Activated T-helper 1 cell treated with anti-CD3 and anti-CD28 coated beads, Interleukin-12 subunit alpha, Interleukin-12 subunit beta, Interleukin-2, Interleukin-4 antibody, amounts not matched to agents 30 ng/mL and 10 ng/mL and 1 ng/mL, durations not matched to agents 14 hours and 24 hours and 36 hours (primary cell): ENCODE data around the gene NBAS. TPM values are rescaled to one million over a fixed set of nuclear protein-coding genes. Genes with fewer than 3 reads are reported as not detected.

Source experiments
- DNase-seq: peaks from one replicate; pipeline ENCODE4 v3.0.0; 2021; ENCODE audit warnings: low spot score
- H3K27ac Mint-ChIP-seq: one replicate; pipeline ENCODE4 v1.8.0; 2021; ENCODE audit warnings: mild to moderate bottlenecking, mixed read lengths
- H3K27me3 Mint-ChIP-seq: one replicate; pipeline ENCODE4 v1.8.0; 2022; ENCODE audit warnings: mild to moderate bottlenecking, moderate library complexity, mixed read lengths; ENCODE audit not compliant: insufficient read depth
- H3K36me3 Mint-ChIP-seq: one replicate; pipeline ENCODE4 v1.8.0; 2021; ENCODE audit warnings: low read depth, mixed read lengths
- H3K4me1 Mint-ChIP-seq: one replicate; pipeline ENCODE4 v1.8.0; 2021; ENCODE audit warnings: low read depth, mixed read lengths
- H3K4me3 Mint-ChIP-seq: one replicate; pipeline ENCODE4 v1.8.0; 2021; ENCODE audit warnings: mild to moderate bottlenecking, moderate library complexity, mixed read lengths
- H3K9me3 Mint-ChIP-seq: one replicate; pipeline ENCODE4 v1.8.0; 2021; ENCODE audit warnings: mixed read lengths
- intact Hi-C: fragments of 100-400 bp; cut with micrococcal nuclease; formaldehyde crosslinking; loops from one replicate; pipeline ENCODE4 v1.15.1; 2024
- total RNA-seq: library from RNA; stranded (reverse); gene quantifications from 2 replicates; pipeline ENCODE4 v1.2.3, GENCODE V29; 2022

Gene NBAS
- total RNA-seq, 1 donor from 2014 or later = 33.6 TPM

DNA sequence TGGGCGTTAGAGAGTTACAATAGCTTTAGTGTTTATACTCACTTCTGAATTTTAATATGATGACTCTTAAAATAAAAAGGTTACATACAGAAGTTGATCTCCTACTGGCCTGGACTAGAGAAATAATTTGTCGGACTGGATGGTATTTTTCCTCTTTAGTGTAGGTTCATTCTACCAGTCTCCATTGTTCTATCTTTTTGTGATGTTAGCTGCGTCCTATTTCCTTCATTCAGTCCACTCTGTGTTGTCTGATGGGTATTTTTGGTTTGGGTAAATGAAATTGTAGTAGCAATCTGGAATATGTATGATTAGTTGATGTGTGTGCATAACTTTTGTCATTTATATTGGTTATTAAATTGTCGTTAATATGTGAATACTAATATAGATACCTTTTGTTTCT, 35.8 kb upstream of the NBAS start:
- H3K36me3 Mint-ChIP-seq = peaks cover 45% of the 10 kb centered on the region
- no peak for DNase-seq
- peaks cover 23% of the 10 kb centered on the region for H3K4me1 Mint-ChIP-seq
- no peaks in the 10 kb centered on the region for H3K27me3 Mint-ChIP-seq
- no peak overlapping the region for H3K27ac Mint-ChIP-seq
- H3K9me3 Mint-ChIP-seq = no peaks in the 10 kb centered on the region
- no peak overlapping the region for H3K4me3 Mint-ChIP-seq
- intact Hi-C loops = no loop called here

DNA sequence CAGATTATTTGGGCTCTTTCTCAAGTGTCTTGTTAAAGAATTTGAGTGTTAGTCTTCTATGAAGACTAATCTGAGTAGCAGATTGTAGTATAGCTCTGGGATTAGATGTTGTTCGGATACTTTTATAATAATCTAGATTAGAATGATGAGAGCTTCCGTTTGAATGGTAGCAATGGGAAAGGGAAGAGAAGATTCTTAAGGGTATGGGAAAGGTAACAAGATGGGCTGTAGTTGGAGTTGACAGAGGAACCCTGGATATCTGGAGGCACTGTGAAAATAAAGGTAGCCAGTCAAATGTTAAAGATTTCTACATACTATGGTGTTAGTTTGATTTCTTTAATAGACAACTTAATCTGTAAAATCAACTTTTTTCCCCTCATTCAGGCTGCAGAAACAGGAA, 35.2 kb upstream of the NBAS start:
- no peak for DNase-seq
- Mint-ChIP-seq H3K9me3 (no peaks in the 10 kb centered on the region), H3K27ac (no peak overlapping the region), H3K27me3 (no peaks in the 10 kb centered on the region), H3K4me1 (peaks cover 25% of the 10 kb centered on the region), H3K4me3 (no peak overlapping the region), H3K36me3 (peaks cover 40% of the 10 kb centered on the region)
- intact Hi-C loops = no loop called here

- no peak overlapping the region for H3K4me3 Mint-ChIP-seq
- no peaks in the 10 kb centered on the region for H3K27me3 Mint-ChIP-seq
- peaks cover 36% of the 10 kb centered on the region for H3K36me3 Mint-ChIP-seq
- H3K9me3 Mint-ChIP-seq = no peaks in the 10 kb centered on the region
- intact Hi-C loops = no loop called here
- peaks cover 30% of the 10 kb centered on the region for H3K4me1 Mint-ChIP-seq
- no peak overlapping the region for H3K27ac Mint-ChIP-seq
- DNase-seq = no peak
These were observed 34.8 kb upstream of the NBAS start for GRCh38 chr2:15595936-15596335.

DNA sequence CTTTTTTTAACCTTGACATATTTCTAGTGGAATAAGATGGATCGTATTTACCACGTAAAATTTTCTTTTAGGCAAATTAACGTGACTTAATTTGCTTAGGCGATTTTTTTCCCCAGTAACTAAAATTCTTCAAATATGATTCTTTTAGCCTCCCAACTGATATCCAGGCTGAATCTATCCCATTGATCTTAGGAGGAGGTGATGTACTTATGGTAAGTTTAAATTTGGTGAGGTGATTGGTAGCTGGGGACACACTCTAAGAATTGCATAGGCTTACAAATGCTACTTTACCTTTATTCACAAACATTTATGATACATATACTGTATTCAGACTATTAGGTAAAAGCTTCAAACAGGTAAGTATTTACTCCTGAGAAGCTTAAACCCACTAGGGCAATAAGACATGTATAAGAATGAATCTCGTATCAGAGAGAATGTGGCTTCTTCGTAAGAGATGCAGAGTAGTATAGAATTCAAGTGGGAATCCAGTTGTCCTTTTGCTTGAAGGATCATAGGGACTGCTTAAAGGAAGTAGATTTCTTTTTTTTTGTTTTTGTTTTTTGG, 34.3 kb upstream of the NBAS start:
- no peak overlapping the region for H3K4me3 Mint-ChIP-seq
- H3K27ac Mint-ChIP-seq = no peak overlapping the region
- intact Hi-C loops = no loop called here
- no peak for DNase-seq
- peaks cover 33% of the 10 kb centered on the region for H3K36me3 Mint-ChIP-seq
- H3K27me3 Mint-ChIP-seq = no peaks in the 10 kb centered on the region
- H3K9me3 Mint-ChIP-seq = no peaks in the 10 kb centered on the region
- H3K4me1 Mint-ChIP-seq = peaks cover 30% of the 10 kb centered on the region

GRCh38 chr2:15594291-15595256, 33.4 kb upstream of the NBAS start:
- Mint-ChIP-seq H3K27ac (no peak overlapping the region), H3K27me3 (no peaks in the 10 kb centered on the region), H3K9me3 (no peaks in the 10 kb centered on the region), H3K4me1 (peaks cover 30% of the 10 kb centered on the region), H3K4me3 (no peak overlapping the region), H3K36me3 (peaks cover 30% of the 10 kb centered on the region)
- no peak for DNase-seq
- intact Hi-C loops = loop anchor here (5.0 kb wide), 1 partner anchor 33 kb away; no protein-coding TSS in a partner anchor

DNA sequence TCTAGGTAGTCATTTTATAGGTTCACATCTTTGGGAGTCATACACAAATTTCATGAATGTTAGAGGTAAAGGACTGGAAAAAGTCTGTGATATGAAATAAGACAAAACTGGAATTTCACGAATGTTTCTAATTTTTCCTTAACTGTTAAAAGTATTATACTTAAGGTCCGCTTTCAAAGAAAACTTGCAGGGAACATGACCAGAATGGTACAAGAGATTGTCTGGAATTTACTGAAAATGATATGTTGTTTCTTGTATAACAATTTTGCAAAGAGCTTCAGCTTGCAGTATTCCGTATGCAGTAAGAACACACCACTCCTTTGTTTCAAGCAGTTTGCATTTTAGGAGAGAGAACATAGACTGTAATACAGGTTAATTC, 32.2 kb upstream of the NBAS start:
- intact Hi-C loops = loop anchor here (5.0 kb wide), 1 partner anchor 34 kb away; no protein-coding TSS in a partner anchor
- Mint-ChIP-seq H3K27ac (no peak overlapping the region), H3K4me3 (peak overlapping the region; percentile 91), H3K36me3 (peaks cover 25% of the 10 kb centered on the region), H3K27me3 (no peaks in the 10 kb centered on the region), H3K4me1 (peaks cover 30% of the 10 kb centered on the region), H3K9me3 (no peaks in the 10 kb centered on the region)
- DNase-seq = no peak

DNA sequence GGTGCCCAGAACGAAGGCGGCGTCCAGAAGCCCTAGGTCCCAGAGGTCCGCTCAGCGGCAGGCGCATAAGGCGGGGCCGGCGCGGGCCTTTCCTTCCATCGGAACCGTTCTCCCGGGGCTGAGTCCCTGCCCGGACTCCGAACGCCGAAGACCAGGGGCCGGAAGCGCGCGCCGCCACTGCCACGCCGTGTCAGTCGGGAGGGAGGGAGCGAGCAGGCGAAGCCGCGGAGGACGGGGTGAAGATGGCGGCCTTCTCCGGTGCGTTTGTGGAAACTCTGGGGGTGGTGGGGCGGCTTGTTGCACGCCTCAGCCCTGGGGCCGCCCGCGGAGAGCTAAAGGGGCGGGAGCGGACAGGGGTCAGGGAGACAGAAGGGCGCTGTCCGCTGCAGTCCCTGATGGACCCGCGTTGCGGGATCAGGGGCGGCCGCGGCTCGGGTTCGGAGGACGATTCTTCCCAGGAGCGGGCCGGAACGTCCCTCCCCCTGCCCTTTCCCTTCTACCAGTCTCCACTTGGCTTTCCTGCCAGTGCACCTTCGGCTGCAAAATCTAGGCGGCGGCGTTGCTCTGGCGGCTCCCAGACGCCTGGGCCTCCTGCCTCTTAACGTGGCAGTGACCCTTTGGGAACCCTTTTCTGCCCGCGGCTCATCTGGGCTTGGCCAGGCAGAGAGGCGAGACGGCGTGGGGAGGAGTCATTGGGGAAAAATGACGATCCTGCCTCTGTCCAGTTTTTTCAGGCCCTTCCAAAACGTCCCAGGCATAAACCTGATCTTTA, 30.7 kb upstream of the NBAS start, which contains the start of gene DDX1:
Gene DDX1 (plus strand): TSS at position 177 of the 772 bp plus-strand sequence. CDS start 66 bp downstream, at position 243.
- H3K4me1 Mint-ChIP-seq = peaks cover 30% of the 10 kb centered on the region
- peaks cover 18% of the 10 kb centered on the region for H3K36me3 Mint-ChIP-seq
- no peaks in the 10 kb centered on the region for H3K27me3 Mint-ChIP-seq
- intact Hi-C loops = loop anchor here (1.0 to 5.0 kb wide), 5 partner anchors 15 to 450 kb away; partner anchors contain the start of gene NBAS
- H3K4me3 Mint-ChIP-seq = peak within 1 kb of the TSS; percentile 91
- peak; percentile 81 for DNase-seq
- H3K9me3 Mint-ChIP-seq = no peaks in the 10 kb centered on the region
- peak within 1 kb of the TSS; percentile 91 for H3K27ac Mint-ChIP-seq

DNA sequence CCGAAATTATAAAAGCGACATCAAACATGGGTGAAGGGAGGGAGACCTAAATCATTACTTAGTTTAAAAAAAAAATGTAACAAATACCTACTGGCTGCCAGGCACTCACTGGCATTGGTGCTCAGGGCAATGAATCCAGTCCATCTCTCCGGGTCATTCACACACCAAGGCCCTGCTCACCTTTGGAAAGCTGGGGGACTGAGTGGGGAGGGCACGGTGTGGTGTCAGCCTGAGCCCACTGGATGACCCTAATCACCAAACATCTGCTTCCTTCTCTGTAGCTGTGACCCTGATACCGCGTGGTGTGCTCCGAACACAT, 30.2 kb upstream of the NBAS start:
- Mint-ChIP-seq H3K27me3 (no peaks in the 10 kb centered on the region), H3K9me3 (no peaks in the 10 kb centered on the region), H3K4me3 (peak overlapping the region; percentile 91), H3K4me1 (peaks cover 28% of the 10 kb centered on the region), H3K27ac (peak overlapping the region; percentile 91), H3K36me3 (peaks cover 15% of the 10 kb centered on the region)
- intact Hi-C loops = loop anchor here (1.0 to 5.0 kb wide), 4 partner anchors 14 to 449 kb away; partner anchors contain the start of gene NBAS
- no peak for DNase-seq

DNA sequence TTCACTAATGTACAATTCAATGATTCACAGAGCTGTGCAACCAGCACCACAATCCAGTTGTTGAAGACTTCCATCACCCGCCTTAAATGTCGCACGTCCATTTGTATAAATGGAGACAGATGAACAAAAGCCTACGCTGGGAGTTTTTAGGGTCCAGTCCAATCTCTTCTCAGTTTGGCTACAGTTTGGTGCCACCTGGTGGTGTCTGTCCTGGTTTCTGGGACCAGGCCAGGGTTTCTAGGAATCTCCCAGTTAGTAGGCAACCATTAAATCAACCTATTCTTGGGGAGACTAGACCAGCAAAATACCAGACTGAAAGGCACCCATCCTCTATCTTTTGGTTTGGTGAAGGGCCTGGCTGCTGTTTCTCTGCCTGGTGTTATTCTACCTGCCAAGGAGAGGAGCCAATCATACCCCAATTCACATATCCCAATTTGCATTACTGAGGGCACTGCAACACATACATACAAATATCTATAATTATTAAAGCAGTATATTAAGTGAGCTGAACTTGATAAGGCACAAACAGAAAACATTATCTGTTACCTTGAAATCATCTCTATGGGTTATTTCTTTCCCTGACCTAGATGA, 27.3 kb upstream of the NBAS start:
- no peak overlapping the region for H3K27ac Mint-ChIP-seq
- no peaks in the 10 kb centered on the region for H3K9me3 Mint-ChIP-seq
- no peaks in the 10 kb centered on the region for H3K36me3 Mint-ChIP-seq
- peaks cover 15% of the 10 kb centered on the region for H3K4me1 Mint-ChIP-seq
- intact Hi-C loops = no loop called here
- H3K4me3 Mint-ChIP-seq = no peak overlapping the region
- DNase-seq = no peak
- H3K27me3 Mint-ChIP-seq = no peaks in the 10 kb centered on the region

- no peak overlapping the region for H3K27ac Mint-ChIP-seq
- H3K9me3 Mint-ChIP-seq = no peaks in the 10 kb centered on the region
- no peaks in the 10 kb centered on the region for H3K27me3 Mint-ChIP-seq
- H3K4me3 Mint-ChIP-seq = no peak overlapping the region
- intact Hi-C loops = no loop called here
- H3K36me3 Mint-ChIP-seq = no peaks in the 10 kb centered on the region
- no peak for DNase-seq
- H3K4me1 Mint-ChIP-seq = no peaks in the 10 kb centered on the region
These were observed 23.8 kb upstream of the NBAS start for GRCh38 chr2:15584767-15585469.

- Mint-ChIP-seq H3K4me1 (no peaks in the 10 kb centered on the region), H3K9me3 (no peaks in the 10 kb centered on the region), H3K27ac (no peak overlapping the region), H3K4me3 (no peak overlapping the region), H3K36me3 (no peaks in the 10 kb centered on the region), H3K27me3 (no peaks in the 10 kb centered on the region)
- no peak for DNase-seq
- intact Hi-C loops = no loop called here
These were observed 23.2 kb upstream of the NBAS start for GRCh38 chr2:15584316-15584715.

- Mint-ChIP-seq H3K27ac (no peak overlapping the region), H3K27me3 (no peaks in the 10 kb centered on the region), H3K4me1 (no peaks in the 10 kb centered on the region), H3K9me3 (no peaks in the 10 kb centered on the region), H3K4me3 (no peak overlapping the region), H3K36me3 (no peaks in the 10 kb centered on the region)
- no peak for DNase-seq
- intact Hi-C loops = no loop called here
These were observed 22.7 kb upstream of the NBAS start for GRCh38 chr2:15583826-15584225.
